ELF-1 (cell line): ENCODE results near the gene GJB1.
A peak's percentile ranks its signal among the peaks of the same experiment; 100 is the strongest.

ENCODE experiments used
- DNase-seq: peaks from one replicate; pipeline ENCODE4 v3.0.0-alpha.2; 2016; ENCODE audit warnings: low read depth, low spot score

The GJB1 gene

GRCh38 chrX:71214604-71215337, 8.3 kb upstream of the GJB1 start:
- no peak for DNase-seq

DNA sequence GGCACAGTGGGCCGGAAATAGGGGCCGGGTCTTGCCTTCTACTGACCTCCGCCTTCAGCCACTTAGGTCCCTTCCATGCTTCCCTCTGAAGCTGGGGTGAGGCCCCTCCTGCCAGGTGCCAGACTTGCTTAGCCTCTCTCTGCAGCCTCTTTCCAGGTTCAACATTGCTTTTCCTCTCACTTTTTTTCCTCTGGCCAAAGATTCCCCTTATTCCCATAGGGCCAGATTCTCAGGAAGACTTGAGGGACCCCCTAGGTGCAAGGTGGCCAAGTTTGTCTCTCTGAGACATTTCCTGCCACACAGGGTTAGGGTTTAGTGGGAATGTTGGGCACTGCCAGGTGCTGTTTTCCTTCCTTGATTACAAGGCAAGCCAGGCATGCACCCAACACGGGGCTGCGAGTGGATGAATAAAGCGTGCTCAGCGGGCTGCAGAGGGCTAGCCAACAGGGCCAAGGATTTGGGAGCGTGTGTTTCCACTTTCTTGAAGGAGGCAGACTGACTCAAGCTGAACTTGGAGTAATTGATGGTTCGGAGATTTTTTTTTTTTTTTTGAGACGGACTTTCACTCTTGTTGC, 7.6 kb upstream of the GJB1 start:
- DNase-seq: no peak

DNA sequence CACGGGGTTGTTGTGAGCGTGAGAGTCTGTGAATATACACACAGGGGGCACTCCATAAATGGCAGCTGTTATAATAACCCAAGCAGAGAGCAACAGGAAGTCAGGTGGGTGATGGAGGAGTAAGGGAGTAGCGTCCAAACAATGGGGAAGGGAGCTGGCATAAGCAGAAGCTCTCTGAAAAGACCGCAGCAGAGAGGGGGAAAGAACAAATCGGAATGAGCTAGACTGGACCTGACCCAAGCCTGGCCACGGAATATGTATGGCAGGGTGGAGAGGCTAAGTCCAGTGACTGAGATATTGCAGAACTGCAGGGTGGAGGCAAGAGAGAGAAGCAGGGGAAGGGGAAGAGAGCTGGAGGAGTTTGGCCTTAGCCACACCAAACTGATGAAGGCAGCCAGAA, 6.5 kb upstream of the GJB1 start:
- DNase-seq: no peak

GRCh38 chrX:71217298-71217697, 5.7 kb upstream of the GJB1 start:
- DNase-seq: no peak

- no peak for DNase-seq
These were observed 1.9 kb upstream of the GJB1 start for GRCh38 chrX:71221145-71221544.

- no peak for DNase-seq
These were observed 1.2 kb downstream of the GJB1 start for GRCh38 chrX:71224098-71224708.

DNA sequence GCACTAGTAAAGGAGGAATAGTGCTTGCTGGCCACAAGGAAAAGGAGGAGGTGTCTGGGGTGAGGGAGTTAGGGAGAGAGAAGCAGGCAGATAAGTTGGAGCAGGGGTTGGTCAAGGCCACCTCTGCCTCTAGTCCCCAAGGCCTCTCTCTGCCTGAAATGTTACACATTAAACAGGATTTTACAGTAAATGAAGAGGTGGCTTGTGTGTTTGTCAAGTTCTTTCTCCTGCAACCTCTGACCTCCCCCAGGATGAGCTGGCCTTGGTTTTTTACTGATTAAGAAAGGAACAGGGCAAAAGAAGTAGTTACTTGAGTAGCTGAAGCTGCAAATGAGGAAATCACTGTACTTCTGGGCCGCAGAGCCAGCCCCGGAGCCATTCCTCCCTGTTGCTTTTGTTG, 2.0 kb downstream of the GJB1 start:
- no peak for DNase-seq

DNA sequence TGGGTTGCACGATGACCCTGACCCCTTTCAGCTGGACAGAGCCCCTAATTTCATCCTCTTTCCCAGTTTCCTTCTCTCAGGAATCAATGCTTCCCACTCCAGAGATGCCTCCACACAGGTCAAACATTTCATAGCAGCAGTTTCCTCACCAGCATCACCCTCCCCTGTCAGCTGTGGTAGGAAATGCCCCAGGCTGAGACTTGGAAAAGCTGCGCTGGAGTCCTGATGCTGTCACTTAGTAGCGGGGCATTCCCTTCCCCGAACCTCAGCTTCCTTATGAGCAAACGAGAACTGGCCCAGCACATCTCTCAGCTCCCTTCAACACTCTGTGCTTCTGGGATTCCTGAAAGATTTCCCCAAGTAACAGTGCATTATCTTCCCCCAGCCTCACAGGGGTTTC, 2.7 kb downstream of the GJB1 start:
- DNase-seq: peak; percentile 80

DNA sequence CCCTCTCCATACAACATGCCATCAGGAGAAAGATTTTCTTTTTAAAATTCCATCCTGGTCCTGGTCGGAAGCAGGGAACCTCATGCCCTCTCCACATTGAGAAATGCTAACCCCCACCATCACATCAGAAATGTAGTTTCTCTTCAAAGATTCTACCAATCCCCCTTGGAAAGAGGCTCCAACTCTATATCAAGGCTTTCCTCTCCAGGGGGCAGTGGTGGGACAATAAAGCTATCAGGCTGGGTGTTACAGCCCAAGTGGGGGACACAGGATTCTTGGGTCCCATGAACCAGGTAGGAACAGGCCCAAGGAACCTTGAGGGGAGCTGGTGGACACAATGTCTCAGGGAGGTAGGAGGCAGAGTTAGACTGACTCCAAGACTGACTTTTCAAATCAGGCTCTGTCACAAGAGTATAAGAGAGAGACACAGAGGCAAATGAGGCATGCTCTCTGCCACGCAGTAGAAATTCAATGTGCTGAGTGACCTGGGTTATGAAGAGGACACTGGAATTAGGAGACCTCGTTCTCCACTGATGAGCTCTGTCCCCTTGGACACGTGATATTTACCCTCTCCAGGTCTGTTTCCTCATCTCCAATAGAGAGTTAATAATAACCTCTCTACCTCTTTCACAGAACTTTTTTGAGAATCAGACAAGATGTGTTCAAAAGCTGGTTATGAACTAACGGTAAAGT, 4.5 kb downstream of the GJB1 start:
- DNase-seq: no peak

GRCh38 chrX:71228063-71228642, 5.1 kb downstream of the GJB1 start:
- no peak for DNase-seq

- DNase-seq: no peak
These were observed 12.5 kb downstream of the GJB1 start for GRCh38 chrX:71235482-71235881.

GRCh38 chrX:71236836-71237235, 13.8 kb downstream of the GJB1 start:
- no peak for DNase-seq

DNA sequence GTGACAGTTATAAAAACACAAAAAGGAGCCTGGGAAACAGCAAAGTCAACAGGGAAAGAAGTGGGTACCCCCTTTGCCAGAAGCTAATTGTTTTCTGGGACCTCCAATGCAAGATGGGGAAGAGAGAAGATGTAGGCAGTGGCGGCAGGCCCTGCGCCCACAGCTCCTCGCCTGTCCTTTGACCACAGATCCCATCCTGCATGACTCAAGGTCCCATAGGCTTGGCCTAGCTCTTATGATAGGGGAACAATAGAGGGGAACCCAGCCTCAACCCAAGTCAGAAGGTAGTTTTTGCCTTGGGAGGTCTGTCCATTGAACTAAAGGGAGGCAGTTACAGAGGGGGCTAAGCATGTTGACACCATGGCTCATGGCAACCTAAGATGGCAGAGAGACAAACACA, 16.8 kb downstream of the GJB1 start:
- DNase-seq: no peak

DNA sequence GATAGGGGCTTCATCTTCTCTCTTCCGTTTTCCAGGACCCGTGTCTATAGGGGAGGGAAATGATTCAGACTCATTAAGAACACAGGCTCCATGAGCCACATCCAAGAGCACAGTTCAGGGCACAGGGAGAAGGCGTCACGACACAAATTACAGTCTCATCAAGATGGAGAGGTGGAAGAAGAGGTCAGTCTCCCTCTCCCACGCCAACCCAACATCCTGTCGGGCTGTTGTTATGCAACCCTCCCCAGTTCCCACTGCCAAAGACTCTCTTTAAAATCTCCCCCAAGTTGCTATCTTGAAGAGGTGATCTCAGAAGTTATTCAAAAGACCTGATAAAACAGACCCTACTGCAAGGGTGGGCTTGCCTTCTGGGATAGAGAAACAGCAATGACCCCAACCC, 18.3 kb downstream of the GJB1 start:
- DNase-seq: no peak

- no peak for DNase-seq
These were observed 21.5 kb downstream of the GJB1 start for GRCh38 chrX:71244359-71245128.

- no peak for DNase-seq
These were observed 22.1 kb downstream of the GJB1 start for GRCh38 chrX:71245159-71245558.

- no peak for DNase-seq
These were observed 27.8 kb downstream of the GJB1 start for GRCh38 chrX:71250841-71251240.

DNA sequence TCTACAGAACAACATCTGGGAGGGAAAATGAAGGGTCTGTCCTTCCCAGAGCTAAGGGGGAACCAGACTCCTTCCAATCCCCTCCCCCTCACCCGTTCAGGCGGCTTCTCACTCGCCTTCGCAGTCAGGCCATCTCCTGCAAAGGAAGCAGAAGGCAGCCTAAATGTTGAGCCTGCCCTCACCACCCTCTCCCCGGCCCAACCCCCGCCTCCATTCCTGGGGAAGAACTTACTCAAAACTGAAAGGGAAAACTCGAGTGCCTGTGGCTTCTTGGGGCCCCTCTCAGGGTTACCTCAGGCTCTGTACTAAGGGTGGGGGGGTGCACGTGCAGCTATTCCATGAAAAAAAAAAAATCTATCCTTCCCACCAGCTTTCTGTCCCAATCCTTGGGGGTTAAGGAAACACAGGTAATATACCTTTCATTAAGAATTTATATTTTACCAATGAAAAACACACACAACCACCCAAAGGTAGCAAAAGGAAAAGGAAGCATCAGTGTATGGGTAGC, 28.5 kb downstream of the GJB1 start:
- no peak for DNase-seq

GRCh38 chrX:71252221-71252620, 29.2 kb downstream of the GJB1 start:
- no peak for DNase-seq

DNA sequence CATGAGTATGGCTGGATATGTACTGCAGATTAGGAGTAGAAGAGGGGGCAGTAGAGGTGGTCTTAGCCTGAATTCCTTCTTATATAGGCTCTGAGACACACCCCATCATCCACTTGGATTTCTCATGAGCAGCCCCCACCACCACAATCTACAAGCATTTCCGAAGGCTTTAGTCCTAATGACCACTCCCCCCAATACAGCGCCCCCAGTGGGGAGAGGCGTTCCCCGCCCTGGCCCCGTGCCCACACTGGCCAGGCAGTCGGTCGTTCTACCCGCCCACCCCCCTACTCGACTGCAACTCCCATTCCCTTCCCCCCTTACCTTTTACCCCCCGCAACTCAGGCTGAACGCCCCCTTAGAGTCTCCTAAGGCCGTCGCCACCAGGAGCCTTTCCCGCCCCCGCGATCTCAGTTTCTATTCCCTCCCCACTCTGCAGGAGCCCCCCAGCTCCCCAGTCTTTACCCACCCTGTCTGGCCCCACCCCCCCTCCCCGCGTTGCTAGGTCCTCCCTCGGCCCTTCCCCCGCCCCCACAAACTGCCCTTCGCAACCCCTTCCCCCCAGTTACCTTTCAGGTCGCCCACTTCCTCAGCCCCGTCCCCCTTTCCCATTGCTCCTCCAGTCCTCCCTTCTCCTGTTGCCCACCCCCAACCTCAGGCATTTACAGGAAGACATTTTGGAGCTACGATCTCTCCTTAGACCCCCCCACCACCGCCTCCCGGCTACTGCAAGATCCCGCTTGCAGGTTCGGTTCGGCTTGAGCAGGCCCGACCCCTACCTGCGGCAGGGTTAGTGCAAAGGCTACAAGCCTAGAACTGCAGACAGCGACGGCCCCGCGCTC, 30.4 kb downstream of the GJB1 start:
- peak; percentile 56 for DNase-seq
